Urothelium cell line (cell line): ENCODE results near the gene DHRS4L2.
A peak's percentile ranks its signal among the peaks of the same experiment; 100 is the strongest.

Experiments used
- DNase-seq: peaks from one replicate; pipeline ENCODE4 v3.0.0; 2011; ENCODE audit warnings: low spot score, mixed read lengths
- FAIRE-seq: peaks from 2 replicates; lab custom pipeline; 2011; peaks lifted over from hg19 to GRCh38; lab: Jason Lieb, UNC

DHRS4L2 gene

GRCh38 chr14:24051789-24052655 is 63.3 kb downstream of the DHRS4L2 start, which contains the start of gene CARMIL3:
CARMIL3 (plus strand) TSS chr14:24052009; CDS start chr14:24052154, 145 bp downstream.
- DNase-seq (peak; percentile 87), FAIRE-seq (no peak)

GRCh38 chr14:24052656-24053547 is 64.2 kb downstream of the DHRS4L2 start:
- no peak for DNase-seq
- FAIRE-seq, result no peak

DNA sequence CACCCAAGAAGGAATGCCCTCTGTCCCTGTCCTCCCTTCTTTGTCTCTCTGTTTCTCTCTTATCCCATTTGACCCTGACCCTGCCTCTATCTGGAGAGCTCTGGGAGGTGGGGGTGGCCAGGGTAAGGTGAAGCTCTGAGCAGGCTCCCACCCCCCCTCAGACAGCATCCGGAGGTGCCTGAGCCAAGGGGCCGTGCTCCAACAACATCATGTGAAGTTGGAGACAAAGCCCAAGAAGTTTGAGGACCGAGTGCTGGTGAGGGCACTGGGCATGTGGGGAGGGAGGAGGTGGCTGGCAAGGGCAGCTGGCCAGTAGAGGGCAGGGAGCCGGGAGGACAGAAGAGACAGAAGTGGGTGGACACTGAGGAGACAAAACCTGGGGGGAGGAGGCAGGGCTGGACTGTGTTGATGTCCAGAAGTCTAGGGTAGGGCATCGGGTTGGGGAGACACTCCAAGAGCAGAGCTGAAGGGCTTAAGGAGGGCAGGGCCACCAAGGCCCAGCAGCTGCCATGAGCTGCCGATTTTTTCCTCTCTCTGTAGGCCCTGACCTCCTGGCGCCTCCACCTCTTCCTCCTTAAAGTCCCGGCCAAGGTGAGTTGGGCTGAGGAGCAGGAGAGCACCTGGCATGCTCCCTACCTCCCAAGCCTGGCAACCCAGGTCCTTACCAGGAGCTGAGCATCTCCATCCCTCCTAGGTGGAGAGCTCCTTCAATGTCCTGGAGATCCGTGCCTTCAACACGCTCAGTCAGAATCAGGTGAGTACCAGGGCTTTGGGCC is 65.0 kb downstream of the DHRS4L2 start:
- no peak for DNase-seq
- FAIRE-seq, result no peak

- DNase-seq, result no peak
- no peak for FAIRE-seq
These were observed 65.6 kb downstream of the DHRS4L2 start for GRCh38 chr14:24054324-24054641.

DNA sequence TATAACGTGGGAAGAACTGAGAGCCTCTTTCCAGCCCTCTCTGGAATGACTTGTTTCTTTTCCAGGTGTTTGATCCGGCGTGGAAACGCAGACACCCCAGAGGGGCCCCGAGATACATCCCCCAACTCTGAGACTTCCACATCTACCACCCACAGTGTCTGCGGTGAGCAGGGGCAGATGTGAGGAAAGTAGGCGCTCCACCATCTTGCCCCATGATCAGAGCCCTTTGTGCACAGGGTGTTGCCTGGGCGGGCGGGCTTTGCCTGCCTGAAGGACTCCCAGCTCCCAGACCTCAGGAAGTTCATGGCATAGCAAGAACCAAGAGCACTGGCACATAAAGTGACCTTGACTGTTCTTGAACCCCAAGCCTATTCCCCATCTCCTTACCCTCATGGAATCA is 65.9 kb downstream of the DHRS4L2 start:
- FAIRE-seq (no peak), DNase-seq (no peak)
